GM10847 (cell line): Measurements from ENCODE around the gene DGCR6L.

Experiments
- POLR2A ChIP-seq: IDR thresholded peaks from 2 replicates; pipeline ENCODE4 v1.6.1; 2011; ENCODE audit not compliant: insufficient read length; ENCODE audit errors: extremely low read depth

The DGCR6L gene

DNA sequence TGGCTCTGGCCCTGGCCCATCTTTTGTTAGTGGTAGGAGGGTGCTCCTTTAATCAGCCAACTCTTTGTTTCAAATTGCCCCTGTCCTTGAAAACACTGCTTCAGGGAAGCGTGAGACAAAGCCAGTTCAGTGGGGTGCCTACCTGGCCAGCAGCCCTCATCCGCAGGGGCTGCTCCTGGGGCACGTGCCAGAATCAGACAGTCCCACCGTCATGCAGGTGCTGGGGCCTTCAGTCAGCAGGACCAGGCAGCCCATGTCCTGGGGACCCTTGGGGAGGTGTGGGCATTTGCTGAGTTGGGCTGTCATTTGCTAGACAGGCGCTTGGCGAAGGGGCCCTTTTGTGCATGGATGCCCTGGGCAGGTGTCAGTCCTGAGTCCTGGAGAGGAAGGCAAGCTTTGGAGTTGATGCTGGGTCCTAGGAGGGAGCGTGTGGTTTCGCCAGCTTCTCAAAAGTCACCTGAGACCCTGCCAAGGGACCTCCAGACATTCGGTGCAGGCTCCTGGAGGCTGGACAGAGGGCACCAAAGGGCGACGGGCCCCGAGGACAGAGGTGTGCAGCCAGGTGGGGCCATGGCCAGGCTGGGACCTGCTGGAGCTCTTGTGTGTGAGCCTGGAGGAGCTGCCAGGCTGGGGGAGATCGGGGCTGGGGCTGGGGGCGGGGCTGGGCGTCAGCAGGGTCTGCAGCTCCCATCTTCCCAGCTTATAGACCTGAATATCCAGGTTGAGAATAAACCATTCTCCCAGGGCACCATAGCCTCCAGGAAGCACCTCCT is 36.8 kb downstream of the DGCR6L start:
- no peak for TF ChIP-seq POLR2A

DNA sequence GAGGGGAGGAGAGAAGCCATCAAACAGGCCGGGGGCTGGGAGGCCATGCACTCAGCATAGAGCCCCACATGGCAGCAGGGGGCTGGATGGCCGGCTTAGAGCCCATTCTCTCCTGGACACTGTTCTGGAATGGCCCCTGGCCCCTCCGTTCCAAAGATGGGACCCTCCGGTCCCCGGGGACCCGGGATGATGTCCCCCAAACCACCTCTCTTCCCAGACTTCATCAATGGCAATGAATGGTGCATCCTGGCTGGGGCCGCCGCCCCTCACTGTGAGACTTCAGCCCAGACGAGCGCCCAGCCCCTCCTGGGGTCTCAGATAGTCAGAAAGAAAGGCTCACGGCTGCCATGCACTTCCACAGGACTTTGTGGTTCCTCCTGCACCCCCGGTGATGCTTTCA is 38.0 kb downstream of the DGCR6L start:
- TF ChIP-seq POLR2A: no peak

DNA sequence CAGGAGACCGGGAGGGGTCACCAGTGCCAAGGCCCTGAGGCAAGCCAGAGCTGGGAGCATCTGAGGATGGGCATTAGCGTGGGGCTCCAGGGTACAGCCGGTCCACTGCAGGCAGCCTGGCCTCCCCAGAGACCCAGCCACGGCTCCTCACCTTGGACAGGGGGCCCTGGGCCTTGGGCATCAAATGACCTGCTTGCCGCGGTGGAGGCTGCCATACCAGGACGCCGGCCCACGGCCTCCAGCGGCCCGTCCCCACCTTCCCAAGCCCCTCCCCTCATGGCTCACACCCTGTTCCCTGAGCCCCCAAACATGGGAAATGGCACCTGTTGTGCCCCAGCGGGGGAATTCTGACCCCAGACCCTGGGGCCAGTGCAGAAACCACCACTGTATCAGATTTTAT is 39.0 kb downstream of the DGCR6L start:
- no peak for TF ChIP-seq POLR2A

DNA sequence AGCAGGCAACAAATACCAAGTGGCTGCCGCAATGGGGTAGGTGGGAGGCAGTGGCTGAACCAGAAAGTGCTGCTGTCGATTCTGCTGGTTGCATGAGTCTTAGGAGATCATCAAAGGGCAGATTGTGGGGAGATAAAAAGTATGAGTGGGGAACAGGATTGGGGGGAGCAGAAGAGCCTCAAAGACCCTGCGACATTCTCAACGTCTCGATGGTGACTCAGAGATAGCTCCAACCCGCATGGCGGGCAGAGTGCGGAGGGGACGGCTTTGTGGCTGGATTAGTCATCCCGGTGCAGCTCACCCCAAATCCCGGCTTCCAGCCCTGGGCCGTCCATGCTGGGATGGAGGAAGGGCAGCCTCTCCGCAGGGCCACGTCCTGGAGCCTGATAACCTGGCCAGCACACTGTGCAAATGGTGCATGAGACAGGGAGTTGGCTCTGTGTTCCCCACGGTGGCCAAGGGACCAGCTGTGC is 40.2 kb downstream of the DGCR6L start:
- TF ChIP-seq POLR2A: no peak

DNA sequence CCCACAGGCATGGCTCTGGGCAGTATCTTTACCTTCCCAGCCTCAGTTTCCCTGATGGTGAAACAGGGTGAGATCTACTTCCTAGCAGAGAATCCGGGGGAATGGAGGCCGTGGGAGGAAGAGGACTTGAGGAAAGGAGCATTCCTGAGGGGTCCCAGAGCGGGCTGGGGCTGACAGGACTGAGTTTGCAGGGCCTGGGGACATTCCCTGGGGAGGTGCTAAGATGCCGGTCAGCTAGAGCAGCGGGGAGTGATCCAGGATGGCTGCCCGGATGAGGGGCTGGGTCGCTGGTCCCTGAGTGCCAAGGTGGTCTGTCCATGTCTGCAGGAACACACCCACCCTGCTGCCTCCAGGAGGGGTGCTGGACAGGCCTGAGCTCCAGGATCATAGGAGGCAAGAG is 43.4 kb downstream of the DGCR6L start:
- no peak for TF ChIP-seq POLR2A

DNA sequence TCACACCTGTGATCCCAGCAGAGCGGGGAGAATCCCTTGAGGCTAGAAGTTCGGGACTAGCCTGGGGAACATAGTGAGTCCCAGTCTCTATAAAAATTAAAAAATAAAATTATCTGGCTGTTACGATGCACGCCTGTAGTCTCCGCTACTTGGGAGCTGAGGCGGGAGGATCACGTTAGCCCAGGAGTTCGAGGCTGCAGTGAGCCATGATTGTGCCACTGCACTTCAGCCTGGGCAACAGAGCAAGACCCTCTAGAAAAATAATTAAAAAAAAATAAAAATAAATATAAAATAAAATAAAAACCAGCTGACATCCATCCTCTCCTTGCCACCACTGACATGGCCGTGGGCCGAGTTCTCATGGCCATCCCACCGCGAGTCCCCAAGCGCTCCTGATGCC is 44.0 kb downstream of the DGCR6L start:
- TF ChIP-seq POLR2A: no peak

DNA sequence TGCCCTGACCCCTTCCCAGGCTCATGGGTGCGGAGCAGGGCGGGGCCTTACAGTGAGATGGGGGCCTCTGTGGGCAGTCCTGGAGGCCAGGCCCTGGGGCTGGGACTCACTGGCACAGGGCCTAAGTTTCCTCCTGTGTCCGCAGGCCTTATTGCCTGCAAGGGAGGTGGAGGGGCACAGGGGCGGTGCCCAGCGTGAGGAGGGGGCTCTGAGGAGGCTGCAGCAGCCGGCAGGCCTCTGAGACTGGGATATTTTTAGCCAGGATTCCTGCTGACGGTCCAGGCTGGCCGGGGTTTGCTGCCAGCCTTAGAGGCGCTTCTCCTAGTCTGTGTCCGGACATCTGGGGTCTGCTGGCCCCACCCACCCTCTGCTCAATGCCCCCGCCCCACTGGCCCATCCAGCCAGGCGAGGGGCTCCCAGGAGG is 46.1 kb downstream of the DGCR6L start:
- no peak for TF ChIP-seq POLR2A

DNA sequence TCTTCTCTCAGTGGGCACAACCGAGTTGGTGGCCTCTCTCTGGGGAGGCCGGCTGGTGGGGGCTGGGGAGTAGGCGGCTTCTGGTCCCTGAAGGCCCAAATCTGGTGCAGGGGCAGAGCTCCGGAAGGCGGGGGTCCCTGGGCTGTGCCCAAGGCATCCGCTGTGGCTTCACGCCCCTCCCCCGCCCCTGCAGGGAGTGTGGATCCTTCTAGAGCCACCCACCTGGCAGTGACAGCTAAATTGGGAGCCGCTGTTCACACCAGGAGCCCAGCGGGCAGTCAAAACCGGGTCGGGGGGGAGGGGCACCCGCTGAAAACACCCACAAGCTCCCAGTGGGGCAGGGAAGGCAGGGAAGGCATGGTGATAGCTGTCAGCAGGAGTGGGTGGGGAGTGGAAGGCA is 47.2 kb downstream of the DGCR6L start:
- TF ChIP-seq POLR2A: no peak

DNA sequence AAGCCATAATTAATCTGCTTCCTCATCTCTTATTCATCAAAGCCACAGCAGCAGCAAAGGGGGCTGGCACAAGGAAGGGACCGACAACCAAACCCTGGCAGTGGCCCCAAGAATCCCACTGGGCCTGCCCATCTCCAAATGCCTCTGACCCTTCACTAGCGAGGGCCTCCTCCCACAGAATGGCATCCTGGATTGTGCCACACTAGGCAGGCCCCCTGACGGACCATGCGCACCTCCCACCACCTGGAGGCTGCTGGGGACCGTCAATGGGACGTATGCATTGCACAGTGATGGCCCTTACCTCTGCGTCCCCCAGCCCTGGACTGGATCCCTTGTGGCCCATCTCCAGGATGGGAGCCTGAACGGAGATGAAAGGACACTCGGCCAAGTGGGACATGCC is 47.7 kb downstream of the DGCR6L start:
- no peak for TF ChIP-seq POLR2A

DNA sequence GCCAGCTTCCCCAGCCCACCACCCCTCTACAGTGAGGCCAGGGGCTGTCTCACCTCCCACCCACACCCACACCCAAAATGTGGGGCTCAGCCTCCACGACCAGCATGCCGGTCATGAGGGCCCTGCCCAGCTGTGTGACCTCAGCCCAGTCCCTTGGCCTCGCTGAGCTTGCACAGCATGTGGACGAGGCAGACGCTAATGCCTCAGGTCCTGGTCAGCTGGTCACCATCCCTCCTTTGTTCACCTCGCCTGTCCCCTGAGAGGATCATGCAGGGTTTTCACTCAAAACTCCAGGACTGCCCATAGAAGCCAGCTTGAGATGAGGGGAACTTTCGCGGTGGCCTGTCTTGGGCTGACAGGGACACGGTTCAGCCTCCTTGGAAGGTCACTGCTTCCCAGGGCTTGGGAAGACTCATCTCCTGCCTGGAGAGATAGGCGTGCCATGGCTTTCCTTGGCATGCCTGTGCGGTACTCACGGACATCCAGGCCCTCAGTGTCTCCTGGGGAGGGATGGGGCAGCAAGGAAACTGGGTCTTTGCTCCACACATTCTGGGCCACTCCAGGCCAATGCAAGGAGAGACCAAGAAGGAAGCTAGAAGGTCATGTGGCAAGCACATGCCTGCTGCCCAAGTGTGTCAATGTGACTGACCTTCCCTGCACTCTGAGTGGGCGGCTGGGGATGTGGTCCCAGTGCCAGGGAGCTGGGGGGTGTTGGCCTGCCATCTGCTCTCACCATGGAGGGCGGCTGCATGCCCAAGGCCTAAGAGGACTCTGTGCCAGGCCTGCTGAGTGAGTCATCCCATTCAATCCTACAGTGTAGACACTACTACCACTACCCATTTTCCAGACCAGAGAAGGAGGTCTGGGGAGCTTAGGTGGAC is 48.5 kb downstream of the DGCR6L start:
- TF ChIP-seq POLR2A: no peak

DNA sequence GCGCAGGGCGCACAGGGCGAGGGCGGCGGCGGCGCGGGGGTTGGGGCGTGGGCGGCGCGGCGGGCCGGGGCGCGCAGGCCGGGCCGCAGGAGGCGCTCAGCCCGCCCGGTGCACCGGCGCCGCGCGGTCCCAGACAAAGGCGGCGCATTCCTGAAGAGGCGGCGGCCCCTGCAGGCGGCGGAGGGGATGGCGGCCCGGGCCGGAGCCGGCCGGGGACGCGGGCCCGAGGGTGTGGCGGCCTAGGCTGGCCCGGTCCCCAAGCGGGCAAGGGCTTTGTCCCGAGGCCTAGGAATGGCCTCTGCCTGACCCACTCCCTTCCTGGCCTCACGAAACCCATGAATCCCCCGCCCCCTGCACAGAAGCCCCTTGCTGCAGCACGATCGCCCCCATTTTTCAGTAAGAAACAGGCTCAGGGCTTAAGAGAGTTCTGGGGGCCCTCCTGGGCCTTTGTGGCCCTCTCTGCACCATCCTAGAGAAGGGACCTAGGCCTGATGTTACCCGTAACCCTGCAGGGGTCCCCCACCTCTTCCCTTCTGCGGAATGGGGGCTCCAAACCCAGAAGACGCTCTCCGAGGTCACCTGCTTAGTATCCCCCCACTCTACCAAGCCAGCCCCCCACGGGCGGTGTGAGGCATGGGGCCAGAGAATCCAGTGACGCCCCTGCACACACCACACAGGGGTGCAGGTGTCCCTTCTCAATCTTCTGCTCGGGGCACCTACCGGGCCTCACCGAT is 51.4 kb downstream of the DGCR6L start, which contains the start of gene RTN4R:
RTN4R (minus strand) TSS at position 40 of the 734 bp plus-strand sequence. CDS start 226 bp downstream, outside the sequence.
- no peak for TF ChIP-seq POLR2A

DNA sequence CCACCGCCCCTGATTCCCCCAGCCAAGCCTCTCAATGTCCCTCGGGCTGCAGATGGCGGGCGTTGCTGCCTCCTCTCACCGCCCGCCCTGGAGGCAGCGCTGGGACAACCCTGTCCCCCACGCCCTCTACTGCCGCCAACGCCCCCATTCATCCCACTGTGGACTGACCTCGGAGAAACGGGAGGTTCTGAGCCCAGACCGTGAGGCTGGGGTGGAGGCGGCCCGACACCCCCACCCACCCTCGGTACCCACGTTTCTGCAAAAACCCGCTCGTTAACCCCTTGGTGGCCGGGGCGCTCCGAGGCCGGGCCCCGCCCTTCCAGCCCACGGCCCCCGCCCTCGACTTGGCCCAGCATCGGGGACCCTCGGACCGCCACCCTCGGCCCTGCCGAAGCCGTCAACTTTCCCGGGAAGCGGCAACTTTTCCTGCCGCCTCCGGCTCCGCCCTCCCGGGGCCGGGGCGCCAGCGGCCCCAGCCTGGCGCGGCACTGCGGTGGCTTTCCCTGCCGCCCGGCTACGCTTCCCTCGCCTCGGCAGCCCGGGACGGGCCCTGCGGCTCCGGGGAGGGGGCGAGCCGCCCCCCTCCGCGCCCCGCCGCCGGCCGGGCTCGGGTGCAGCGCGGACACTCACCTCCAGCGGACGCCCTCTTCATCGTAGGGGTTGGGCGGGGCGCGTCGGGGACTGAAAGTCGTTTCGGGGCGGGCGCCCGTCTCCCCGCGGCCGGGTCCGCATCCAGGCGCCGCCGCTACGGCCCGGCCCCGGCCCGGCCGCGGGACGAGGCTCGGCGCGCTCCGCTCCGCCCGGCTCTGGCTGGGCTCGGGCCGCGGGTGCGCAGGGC is 52.2 kb downstream of the DGCR6L start:
- no peak for TF ChIP-seq POLR2A

DNA sequence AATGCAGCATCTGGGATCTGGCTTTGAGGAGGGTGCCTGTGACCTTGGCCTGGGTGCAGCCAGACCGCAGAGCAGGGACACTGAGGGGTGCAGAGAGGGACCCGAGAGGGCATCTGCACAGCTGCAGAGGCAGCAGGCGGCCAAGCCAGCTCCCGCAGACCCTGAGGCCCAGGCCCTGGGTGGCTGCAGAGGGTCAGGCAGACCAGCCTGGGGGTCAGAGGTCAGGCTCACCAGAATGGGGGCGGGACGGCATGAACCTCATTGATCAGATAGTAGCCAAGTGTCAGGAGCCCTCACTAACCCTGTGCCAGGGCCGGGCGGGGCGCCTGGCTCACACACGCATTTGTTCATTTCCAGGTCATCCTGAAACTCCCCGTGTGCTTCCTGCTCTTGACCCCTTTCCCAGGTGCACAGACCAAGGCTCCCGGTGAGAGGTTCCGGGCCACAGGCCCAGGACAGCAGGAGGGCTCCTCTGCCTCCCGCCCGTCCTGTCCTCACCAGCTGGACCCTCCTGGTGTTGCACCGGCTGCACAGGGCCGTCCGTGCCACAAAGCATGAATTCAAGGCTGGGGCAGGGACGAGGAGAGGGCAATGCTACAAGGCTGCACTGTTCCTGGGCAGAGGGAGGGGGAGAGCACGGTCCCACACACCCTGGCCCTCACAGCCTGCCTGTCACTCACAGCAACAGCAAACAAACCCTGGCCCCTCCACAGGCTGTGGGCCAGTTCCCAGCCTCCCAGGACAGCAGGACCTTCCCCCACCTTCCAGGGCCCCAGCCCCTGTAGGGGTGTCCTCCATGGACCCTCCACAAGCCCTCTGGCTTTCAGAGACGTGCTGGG is 55.0 kb downstream of the DGCR6L start:
- no peak for TF ChIP-seq POLR2A
